Loucy (cell line): ENCODE measurements around the gene CFAP20DC.

ENCODE experiments used
- H2AFZ ChIP-seq: fragments of 200-600 bp; sonication (generic); 2 replicates; pipeline ENCODE4 v1.6.0; 2016; ENCODE audit warnings: antibody characterized with exemption, mild to moderate bottlenecking, low read length, moderate library complexity
- H3F3A ChIP-seq: fragments of 200-600 bp; 2 replicates; pipeline ENCODE4 v1.6.0; 2016; ENCODE audit warnings: antibody characterized with exemption, low read depth, mild to moderate bottlenecking
- H3K27me3 ChIP-seq: fragments of 200-600 bp; sonication (generic); 2 replicates; pipeline ENCODE4 v1.6.1; 2014; ENCODE audit warnings: low read length, mild to moderate bottlenecking; ENCODE audit not compliant: insufficient read depth, poor library complexity, severe bottlenecking
- H3K36me3 ChIP-seq: fragments of 200-600 bp; sonication (generic); 2 replicates; pipeline ENCODE4 v1.6.1; 2016; ENCODE audit warnings: low read length; ENCODE audit not compliant: insufficient read depth
- H3K4me1 ChIP-seq: fragments of 200-600 bp; sonication (generic); 2 replicates; pipeline ENCODE4 v1.5.1; 2014; ENCODE audit warnings: low read length, mild to moderate bottlenecking; ENCODE audit not compliant: insufficient read depth, poor library complexity, severe bottlenecking
- H3K4me2 ChIP-seq: fragments of 200-600 bp; sonication (generic); 2 replicates; pipeline ENCODE4 v1.6.0; 2014; ENCODE audit warnings: antibody characterized with exemption, low read length, low read depth, mild to moderate bottlenecking; ENCODE audit not compliant: poor library complexity, severe bottlenecking
- H3K4me3 ChIP-seq: fragments of 200-600 bp; sonication (generic); 2 replicates; pipeline ENCODE4 v1.5.1; 2014; ENCODE audit warnings: low read length, mild to moderate bottlenecking, mixed read lengths; ENCODE audit not compliant: poor library complexity, severe bottlenecking
- H3K79me2 ChIP-seq: fragments of 200-600 bp; sonication (generic); 2 replicates; pipeline ENCODE4 v1.6.1; 2014; ENCODE audit warnings: low read length; ENCODE audit not compliant: insufficient read depth
- H3K9ac ChIP-seq: fragments of 200-600 bp; sonication (generic); 2 replicates; pipeline ENCODE4 v1.6.0; 2014; ENCODE audit warnings: mild to moderate bottlenecking, low read depth, low read length, moderate library complexity; ENCODE audit not compliant: poor library complexity, severe bottlenecking
- H3K9me2 ChIP-seq: fragments of 200-600 bp; sonication (generic); replicated peaks from 2 replicates; pipeline ENCODE4 v1.6.1; 2016; ENCODE audit warnings: low read depth, low read length, mixed read lengths
- H3K9me3 ChIP-seq: fragments of 200-600 bp; sonication (generic); 2 replicates; pipeline ENCODE4 v1.6.1; 2014; ENCODE audit warnings: mild to moderate bottlenecking, antibody characterized with exemption, low read length, low read depth; ENCODE audit not compliant: insufficient read depth
- H4K20me1 ChIP-seq: fragments of 200-600 bp; sonication (generic); 2 replicates; pipeline ENCODE4 v1.6.0; 2014; ENCODE audit warnings: antibody characterized with exemption, low read length, mild to moderate bottlenecking; ENCODE audit not compliant: insufficient read depth, poor library complexity, severe bottlenecking
- CTCF ChIP-seq: fragments of 200-600 bp; sonication (generic); conservative IDR thresholded peaks from 2 replicates; pipeline ENCODE4 v1.5.1; 2014; ENCODE audit warnings: mild to moderate bottlenecking, antibody characterized with exemption, low read length
- EZH2phosphoT487 ChIP-seq: fragments of 200-600 bp; IDR thresholded peaks from 2 replicates; pipeline ENCODE4 v1.6.1; 2018; ENCODE audit warnings: antibody characterized with exemption, mild to moderate bottlenecking, moderate library complexity, borderline replicate concordance

The CFAP20DC gene

DNA sequence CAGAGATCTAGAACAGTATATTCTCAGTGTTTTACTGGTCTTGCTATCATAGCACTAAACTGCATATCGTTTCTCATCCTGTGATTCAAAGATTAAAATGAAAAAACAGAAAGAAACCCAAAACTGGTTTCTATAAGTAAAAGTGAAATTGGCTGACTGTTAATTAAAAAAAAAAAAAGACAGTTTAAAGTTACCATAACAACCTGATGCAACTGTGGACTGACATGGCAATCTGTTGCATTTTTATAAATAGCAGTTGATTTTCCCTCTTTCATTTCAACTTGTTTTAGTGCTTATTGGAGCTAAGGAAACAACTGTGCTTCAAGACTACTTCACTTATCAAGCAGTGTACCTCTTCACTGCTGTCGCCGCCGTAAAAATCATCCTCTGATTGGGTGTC, 186.6 kb downstream of the CFAP20DC start:
- Histone ChIP-seq H3K4me2 (peak overlapping the region; percentile 1), H3K4me3 (no peak overlapping the region), H4K20me1 (no peaks in the 10 kb centered on the region)

DNA sequence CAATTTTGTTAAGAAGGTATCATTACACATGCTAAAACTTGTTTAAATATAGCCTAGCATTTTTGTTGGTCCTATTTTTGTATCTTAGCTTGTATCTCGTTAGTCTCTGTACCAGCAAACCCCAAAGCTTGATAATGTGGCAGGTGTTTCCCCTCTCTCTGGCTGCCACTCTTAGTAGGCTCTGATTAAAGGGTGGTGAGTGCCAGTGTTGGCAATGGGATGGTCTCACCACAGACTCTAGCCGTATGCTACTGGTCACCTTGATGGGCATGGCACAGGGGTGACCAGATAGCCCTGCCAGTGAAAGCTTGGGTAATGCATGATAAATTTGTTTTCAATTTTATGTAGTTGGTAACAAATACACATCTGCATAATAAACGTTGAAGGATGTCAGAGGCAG, 188.3 kb downstream of the CFAP20DC start:
- H3K27me3 ChIP-seq: no peaks in the 10 kb centered on the region
- no peak overlapping the region for H2AFZ ChIP-seq
- H3K9me3 ChIP-seq: no peaks in the 10 kb centered on the region
- peaks cover 60% of the 10 kb centered on the region for H3K4me1 ChIP-seq
- no peaks in the 10 kb centered on the region for H3F3A ChIP-seq
- no peak overlapping the region for H3K9ac ChIP-seq
- H4K20me1 ChIP-seq: no peaks in the 10 kb centered on the region
- no peak overlapping the region for H3K4me3 ChIP-seq
- H3K79me2 ChIP-seq: no peaks in the 10 kb centered on the region
- TF ChIP-seq EZH2phosphoT487 (no peak), CTCF (no peak)
- no peaks in the 10 kb centered on the region for H3K9me2 ChIP-seq
- no peaks in the 10 kb centered on the region for H3K36me3 ChIP-seq
- peak overlapping the region; percentile 15 for H3K4me2 ChIP-seq

More for the DNA sequence above, 186.6 kb downstream of the CFAP20DC start:
- Histone ChIP-seq H3K9me3 (no peaks in the 10 kb centered on the region), H3K27me3 (no peaks in the 10 kb centered on the region), H3K79me2 (no peaks in the 10 kb centered on the region), H3F3A (no peaks in the 10 kb centered on the region), H3K36me3 (no peaks in the 10 kb centered on the region), H3K9ac (no peak overlapping the region), H3K9me2 (no peaks in the 10 kb centered on the region), H3K4me1 (peaks cover 63% of the 10 kb centered on the region), H2AFZ (no peak overlapping the region)
- TF ChIP-seq EZH2phosphoT487 (no peak), CTCF (no peak)

DNA sequence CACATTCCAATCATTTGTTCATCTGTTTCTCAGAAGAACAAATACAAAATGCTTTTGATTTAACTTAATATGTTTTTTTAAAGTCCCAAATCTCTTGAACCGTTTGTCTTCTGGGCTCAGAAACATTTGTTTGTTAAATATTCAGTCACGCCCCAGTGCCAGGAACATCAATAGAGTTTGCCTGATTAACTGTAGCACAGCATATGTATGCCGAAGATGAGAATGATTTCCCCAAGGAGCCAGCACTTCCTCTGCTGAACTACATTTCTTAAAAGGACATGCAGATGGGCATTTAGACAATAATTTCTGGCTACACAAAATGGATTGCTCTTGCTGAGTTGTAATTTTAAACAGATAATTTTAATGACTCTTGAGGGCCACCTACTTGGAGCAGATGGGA, 191.7 kb downstream of the CFAP20DC start:
- H3K4me3 ChIP-seq: no peak overlapping the region
- H4K20me1 ChIP-seq: no peaks in the 10 kb centered on the region
- H3K27me3 ChIP-seq: no peaks in the 10 kb centered on the region
- no peak overlapping the region for H3K4me2 ChIP-seq
- H3F3A ChIP-seq: no peaks in the 10 kb centered on the region
- no peak overlapping the region for H3K9ac ChIP-seq
- no peaks in the 10 kb centered on the region for H3K36me3 ChIP-seq
- no peaks in the 10 kb centered on the region for H3K79me2 ChIP-seq
- 0 out of 2 replicates have a peak overlapping the region, but pooled peaks have one; percentile 18 for H2AFZ ChIP-seq
- H3K9me2 ChIP-seq: no peaks in the 10 kb centered on the region
- no peaks in the 10 kb centered on the region for H3K9me3 ChIP-seq
- TF ChIP-seq CTCF (no peak), EZH2phosphoT487 (no peak)
- H3K4me1 ChIP-seq: peaks cover 46% of the 10 kb centered on the region
